ENCODE results near the gene HNRNPA3.
"Not testable (repeated sequence)": the region's sequence is repeated elsewhere in the genome, so short reads cannot be mapped to it uniquely, and the experiment has no call there.

Gene HNRNPA3

DNA sequence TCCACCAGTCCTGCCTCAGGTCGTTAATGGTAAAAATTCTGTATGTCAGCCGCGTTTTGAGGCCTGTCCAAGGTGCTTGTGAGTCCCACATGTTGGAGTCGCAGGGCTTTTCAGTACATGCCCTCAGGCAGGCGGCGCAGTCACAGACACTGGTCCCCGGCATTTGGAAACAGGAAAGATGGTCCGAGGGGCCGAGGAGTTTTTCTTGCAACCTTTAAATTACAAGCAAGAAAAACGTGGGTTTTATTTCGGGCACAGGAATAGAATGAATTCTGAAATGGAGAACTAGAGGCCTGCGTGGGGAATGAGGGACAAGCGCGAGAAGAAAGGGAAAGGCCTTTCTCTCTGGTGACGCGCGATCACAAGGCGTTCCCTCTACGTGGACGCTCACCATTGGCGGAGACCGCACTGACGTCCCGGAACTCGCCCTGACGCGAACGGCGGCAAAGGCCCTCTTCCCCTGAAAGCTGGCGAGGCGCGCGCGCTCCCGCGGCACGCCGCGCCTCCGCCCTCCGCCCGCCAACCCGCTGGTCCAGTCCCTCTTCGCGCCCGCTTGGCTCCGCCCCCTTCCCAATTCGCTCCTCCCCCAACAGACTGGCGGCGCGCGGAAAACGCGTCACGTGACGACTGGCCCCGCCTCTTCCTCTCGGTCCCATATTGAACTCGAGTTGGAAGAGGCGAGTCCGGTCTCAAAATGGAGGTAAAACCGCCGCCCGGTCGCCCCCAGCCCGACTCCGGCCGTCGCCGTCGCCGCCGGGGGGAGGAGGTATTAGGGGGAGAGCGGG is at the start of gene HNRNPA3:
TSS of gene HNRNPA3 (plus strand) at position 689 of the 785 bp plus-strand sequence. CDS start at position 695, 6 bp downstream.
- DNase-seq = peak; percentile 100

DNA sequence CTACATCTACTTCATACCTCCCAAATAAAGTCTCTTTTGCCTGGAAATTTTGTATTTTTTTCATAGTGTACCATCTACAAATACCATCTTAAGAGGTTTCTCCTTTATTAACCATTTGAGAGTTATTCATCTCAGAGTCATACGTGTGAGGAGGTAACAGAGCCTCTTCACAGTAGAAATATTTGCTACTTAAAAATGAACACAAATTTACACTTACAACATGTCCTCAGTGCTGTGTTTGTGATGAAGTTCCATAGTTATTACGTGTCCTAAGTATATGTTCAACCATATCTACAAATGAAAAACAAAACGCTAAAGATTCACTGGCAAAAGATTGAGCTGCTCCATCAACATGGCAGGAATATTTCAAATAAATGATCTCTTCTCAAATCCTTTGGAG is 48.5 kb upstream of the HNRNPA3 start:
- DNase-seq = no peak

DNA sequence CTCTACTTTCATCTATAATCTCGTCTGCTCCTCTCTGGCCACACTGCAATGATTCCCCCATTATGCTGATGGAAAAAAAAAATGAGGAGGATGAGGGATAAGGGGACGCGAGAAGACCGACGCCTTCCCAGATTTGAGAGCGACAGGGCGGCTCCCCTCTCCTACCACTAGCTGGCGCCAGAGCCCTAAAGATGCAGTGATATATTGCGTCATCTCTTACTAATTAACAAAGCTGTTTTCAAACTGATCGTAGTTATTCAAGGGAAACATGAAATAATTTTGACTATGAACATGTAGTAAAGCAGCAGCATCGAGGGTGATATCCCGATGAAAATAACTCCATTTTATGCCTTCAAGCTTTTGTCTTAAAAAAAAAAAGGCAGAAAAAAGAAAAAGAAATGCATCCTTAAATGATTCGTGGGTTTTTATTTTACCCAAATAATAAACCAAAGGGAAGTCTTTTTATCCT is 48.0 kb upstream of the HNRNPA3 start:
- peak; percentile 87 for DNase-seq

DNA sequence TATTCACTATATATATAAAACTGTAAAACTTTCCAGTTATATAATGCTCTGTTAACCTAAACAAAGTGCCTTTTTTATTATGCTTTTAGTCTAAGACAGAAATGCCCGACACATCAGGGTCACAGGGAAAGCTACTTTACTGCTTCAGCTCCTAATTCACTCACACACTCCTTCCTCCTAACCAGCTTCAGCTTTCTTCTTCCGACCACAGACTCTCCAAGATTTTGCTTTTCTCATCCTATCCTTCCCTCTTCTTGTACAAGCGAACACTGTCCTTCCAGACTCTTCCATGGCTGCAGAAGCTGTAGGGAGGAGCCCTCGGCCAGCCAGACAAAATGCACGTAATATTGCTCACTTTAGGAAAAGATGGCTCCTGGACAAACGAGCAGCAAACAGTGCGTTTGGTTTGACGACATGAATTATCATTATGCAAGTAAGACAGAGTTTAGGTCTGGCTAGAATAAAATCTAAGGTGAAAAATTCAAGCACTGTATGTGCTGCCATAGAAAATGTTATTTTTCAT is 47.5 kb upstream of the HNRNPA3 start:
- peak; percentile 80 for DNase-seq

- peak; percentile 59 for DNase-seq
These were observed 46.6 kb upstream of the HNRNPA3 start for GRCh38 chr2:177165721-177166711.

DNA sequence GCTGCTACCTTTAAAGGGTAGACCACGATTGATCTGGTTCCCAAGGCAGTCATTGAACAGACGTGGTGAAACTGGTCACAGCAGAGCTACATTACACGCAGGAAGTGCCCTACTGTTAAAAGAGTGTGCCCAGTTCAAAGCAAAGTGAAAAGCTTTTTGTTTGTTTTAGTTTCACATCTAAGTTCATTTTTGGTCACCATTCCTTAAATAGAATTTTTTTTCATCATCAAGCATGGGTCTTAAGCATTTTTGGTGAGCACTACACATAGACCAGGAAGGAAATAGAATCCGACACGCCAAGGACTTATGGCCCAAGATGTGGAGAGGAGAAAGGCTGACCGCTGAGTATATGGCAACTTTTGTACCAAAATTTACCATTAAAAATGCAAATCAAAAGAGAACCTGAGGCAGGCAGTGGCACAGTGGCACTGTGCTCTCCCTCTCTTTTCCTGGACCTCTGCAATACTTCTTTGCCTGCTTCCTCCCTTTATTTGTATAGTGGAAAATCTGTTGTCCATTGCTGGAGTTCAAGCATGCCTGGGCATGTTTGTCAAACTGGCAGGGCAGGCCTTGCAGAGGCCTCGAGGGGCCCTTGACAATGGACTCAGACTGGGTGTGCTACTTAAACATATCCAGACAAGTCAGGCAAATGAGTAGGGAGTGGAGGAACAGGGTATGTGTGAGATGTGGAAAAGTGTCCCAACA is 42.6 kb upstream of the HNRNPA3 start:
- no peak for DNase-seq

DNA sequence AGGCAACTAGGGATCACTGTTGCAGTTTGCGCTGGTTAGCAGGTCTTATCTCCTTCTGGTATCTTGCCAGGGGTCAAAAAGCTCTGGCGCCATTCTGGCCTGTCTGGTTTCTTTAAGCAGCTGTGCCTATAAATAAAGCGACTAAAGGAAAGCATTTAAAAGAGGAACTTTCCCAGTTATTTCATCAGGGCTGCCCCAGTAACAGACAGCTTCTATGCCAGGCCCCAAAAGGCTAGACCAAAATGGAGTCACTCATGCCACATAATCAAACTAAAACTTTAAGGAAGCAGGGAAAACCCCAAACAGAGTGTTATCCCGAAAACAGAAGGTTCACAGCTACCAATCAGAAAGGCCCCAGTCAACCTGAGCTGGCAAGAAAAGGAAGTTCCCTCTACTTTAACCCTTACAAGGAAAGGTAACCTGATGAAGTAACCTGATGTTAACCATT is 41.2 kb upstream of the HNRNPA3 start:
- DNase-seq = no peak

DNA sequence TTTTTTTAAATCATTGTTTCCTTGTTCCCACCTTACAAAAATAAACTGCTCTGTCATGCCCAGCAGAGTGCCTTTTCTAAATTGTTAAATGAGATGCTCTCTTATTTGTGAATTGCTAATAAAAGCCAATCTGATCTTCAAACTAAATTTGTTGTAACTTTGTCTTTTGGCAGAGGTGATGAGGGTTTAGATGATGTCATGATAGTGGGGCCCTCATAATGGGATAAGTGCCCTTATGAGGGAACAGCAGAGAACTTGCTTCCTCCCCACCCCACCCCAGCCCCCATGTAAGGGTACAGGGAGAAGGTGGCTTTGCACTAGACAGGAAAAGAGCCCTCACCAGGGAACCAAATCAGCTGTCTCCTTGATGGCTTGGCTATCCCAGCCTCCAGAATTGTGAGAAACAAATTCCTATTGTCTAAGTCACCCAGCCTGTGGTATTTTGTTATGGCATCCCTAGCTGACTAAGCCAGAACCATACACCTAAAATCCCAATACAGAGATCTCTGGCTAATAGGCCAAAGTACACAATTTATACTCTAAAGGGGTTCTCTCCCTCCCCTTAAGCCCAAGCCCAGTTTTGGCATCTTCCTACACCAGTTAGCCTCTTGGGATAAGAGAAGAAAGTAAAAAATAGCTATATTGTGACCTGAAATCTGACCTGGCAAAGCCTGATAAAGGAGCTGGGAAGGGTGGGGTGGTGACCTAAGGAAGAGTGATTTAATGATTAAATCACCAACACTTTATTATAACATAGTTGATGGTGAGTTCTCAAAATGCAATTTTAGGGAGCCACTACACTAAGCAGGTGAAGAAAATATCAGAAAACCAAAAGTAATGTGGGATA is 40.3 kb upstream of the HNRNPA3 start:
- DNase-seq = no peak

GRCh38 chr2:177174486-177174885 is 38.1 kb upstream of the HNRNPA3 start:
- no peak for DNase-seq

DNA sequence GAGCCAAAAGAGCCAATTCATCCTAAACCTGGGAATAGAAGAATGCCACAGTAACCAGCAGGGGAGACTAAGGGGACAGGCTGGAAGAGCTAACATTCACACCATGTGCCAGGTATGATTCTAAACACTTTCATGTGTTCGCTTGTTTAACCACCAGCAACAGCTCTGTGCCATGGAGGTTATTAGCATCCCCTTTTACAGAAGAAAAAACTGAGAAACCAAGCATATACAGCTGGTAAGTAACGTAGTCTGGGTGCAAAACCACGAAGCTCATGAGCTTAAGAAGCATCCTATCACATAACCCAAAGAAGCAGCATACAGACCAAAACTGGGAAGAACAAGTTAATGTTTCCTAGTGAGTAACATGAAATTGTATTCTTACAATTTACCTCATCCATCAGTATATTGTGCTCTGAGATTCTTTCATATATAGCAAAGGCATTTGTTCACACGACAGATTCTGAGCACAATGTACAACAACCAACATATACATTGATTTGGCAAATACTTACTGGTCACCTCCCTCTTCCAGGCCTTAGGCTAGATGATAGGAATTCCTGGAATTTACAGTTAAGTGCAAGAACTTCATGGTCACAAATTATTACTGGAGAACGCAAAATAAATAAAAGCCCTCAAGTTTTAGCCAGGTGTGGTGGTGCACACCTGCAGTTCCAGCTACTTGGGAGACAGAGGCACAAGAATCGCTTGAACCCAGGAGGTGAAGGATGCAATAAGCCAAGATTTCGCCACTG is 36.5 kb upstream of the HNRNPA3 start:
- DNase-seq = no peak

GRCh38 chr2:177178797-177179196 is 33.8 kb upstream of the HNRNPA3 start:
- no peak for DNase-seq

DNA sequence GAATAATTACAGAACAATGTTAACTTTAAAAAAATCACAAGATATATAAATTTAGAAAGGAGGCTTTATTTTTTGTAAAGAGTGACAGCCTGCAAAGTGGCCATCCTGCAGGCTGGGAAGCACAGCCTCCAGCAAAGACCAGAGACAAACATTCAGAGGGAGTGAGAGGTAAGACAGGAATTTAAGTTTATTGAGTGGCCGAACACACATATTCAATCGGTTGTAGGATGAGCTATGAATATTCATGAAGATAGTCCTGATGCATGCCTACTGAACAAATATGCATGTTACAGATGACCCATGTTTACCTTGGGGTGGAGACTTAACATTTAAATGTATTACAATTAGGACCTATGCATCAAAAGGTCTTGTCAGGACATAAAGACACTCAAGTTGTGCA is 33.4 kb upstream of the HNRNPA3 start:
- DNase-seq = no peak

DNA sequence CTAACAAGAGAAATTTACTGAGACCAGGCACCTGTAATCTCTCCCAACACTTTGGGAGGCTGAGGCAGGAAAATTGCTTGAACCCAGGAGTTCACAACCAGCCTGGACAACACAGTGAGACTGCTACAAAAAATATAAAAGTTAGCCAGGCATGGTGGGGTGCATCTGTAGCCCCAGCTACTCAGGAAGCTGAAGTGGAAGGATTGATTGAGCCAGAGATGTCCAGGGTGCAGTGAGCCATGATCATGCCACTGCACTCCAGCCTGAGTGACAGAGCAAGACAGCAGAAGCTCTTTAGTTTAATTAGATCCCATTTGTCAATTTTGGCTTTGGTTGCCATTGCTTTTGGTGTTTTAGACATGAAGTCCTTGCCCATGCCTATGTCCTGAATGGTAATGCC is 32.9 kb upstream of the HNRNPA3 start:
- not testable (repeated sequence) for DNase-seq

- no peak for DNase-seq
These were observed 32.2 kb upstream of the HNRNPA3 start for GRCh38 chr2:177180269-177181000.

DNA sequence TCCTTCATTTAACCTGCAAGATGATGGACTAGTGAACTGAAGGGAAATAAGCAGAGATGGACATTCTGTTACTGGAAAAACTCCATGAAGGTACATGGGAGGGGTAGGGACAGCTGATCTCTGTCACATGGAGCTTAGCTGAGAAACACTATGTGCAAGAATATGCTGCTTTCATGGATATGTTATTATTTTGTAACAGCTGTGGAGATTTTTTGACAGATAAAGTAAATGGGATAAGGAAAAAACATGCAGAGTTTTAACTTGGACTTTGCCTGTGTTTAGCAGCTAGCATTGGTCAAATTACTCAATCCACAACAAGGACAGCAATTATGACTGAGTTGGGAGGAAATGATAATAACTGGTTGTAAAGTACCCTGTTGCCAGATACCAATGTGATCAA is 28.7 kb upstream of the HNRNPA3 start:
- DNase-seq = no peak

DNA sequence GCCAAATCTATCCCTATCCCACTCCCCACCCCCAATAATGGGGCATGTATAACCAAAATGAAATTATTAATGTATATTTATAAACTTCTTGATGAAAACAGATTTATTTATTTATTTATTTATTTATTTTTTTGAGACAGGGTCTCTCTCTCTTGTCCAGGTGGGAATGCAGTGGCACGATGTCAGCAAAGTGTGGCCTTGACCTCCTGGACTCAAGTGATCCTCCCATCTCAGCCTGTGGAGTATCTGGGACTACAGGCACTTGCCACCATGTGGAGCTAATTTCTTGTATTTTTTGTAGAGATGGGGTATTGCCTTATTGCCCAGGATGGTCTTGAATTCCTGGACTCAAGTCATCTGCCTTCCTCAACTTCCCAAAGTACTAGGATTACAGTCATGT is 28.0 kb upstream of the HNRNPA3 start:
- DNase-seq = no peak

GRCh38 chr2:177186038-177186437 is 26.6 kb upstream of the HNRNPA3 start:
- DNase-seq = not testable (repeated sequence)

GRCh38 chr2:177187631-177188312 is 24.8 kb upstream of the HNRNPA3 start:
- DNase-seq = no peak
